Hippocampal formation (tissue), 2 donors: ENCODE data around the gene EXOC6B.

Experiments used
- DNase-seq, 2 donors: peaks; one replicate each; lab custom pipeline; 2025; lab: John Stamatoyannopoulos, UW

Gene EXOC6B

GRCh38 chr2:72789241-72789640 lies 36.6 kb downstream of the EXOC6B start:
- DNase-seq: no peak

GRCh38 chr2:72788756-72789155 lies 37.1 kb downstream of the EXOC6B start:
- DNase-seq: no peak

GRCh38 chr2:72785517-72785916 lies 40.3 kb downstream of the EXOC6B start:
- no peak for DNase-seq

- no peak for DNase-seq
Observed at GRCh38 chr2:72782520-72782919, 43.3 kb downstream of the EXOC6B start.

GRCh38 chr2:72781480-72781879 lies 44.4 kb downstream of the EXOC6B start:
- DNase-seq: no peak

GRCh38 chr2:72780477-72780876 lies 45.4 kb downstream of the EXOC6B start:
- DNase-seq: no peak

- DNase-seq: no peak
Observed at GRCh38 chr2:72779495-72779894, 46.3 kb downstream of the EXOC6B start.

- DNase-seq: no peak
Observed at GRCh38 chr2:72778410-72778809, 47.4 kb downstream of the EXOC6B start.

GRCh38 chr2:72770879-72771461 lies 54.9 kb downstream of the EXOC6B start:
- DNase-seq: peak; percentile 48 to 84

GRCh38 chr2:72765997-72766609 lies 59.7 kb downstream of the EXOC6B start:
- DNase-seq: no peak

GRCh38 chr2:72762276-72762675 lies 63.6 kb downstream of the EXOC6B start:
- DNase-seq: no peak

- DNase-seq: no peak
Observed at GRCh38 chr2:72759755-72760154, 66.1 kb downstream of the EXOC6B start.

GRCh38 chr2:72757177-72757775 lies 68.6 kb downstream of the EXOC6B start:
- DNase-seq: no peak

- DNase-seq: no peak
Observed at GRCh38 chr2:72755647-72756423, 70.0 kb downstream of the EXOC6B start.

GRCh38 chr2:72754628-72755320 lies 71.1 kb downstream of the EXOC6B start:
- no peak for DNase-seq

GRCh38 chr2:72750977-72751639 lies 74.7 kb downstream of the EXOC6B start:
- DNase-seq: no peak

GRCh38 chr2:72750466-72750865 lies 75.4 kb downstream of the EXOC6B start:
- DNase-seq: no peak

GRCh38 chr2:72747344-72747743 lies 78.5 kb downstream of the EXOC6B start:
- DNase-seq: no peak

GRCh38 chr2:72745679-72746368 lies 80.0 kb downstream of the EXOC6B start:
- DNase-seq: peak in 1 of 2 donors; percentile 61

GRCh38 chr2:72744049-72744448 lies 81.8 kb downstream of the EXOC6B start:
- DNase-seq: no peak

GRCh38 chr2:72743481-72743880 lies 82.4 kb downstream of the EXOC6B start:
- no peak for DNase-seq
